Peyer's patch (tissue), 4 donors: ENCODE measurements around the gene EFNA1.

ENCODE experiments used
- POLR2A ChIP-seq, 2 donors: fragments of 450-650 bp; IDR thresholded peaks; one replicate each; pipeline ENCODE4 v1.5.1; 2017; ENCODE audit warnings: antibody characterized with exemption in 2 of 2, mild to moderate bottlenecking in 2 of 2, moderate library complexity in 2 of 2
- TF ChIP-seq, protein P1 (sequence below), 6 experiments: fragments of 450-650 bp in 4 of 6; fragments of 200-600 bp in 2 of 6; sonication (generic) in 1 of 6; IDR thresholded peaks; one replicate each; pipeline ENCODE4 v1.5.1; 2017 to 2019; ENCODE audit warnings: antibody characterized with exemption in 6 of 6, mild to moderate bottlenecking in 3 of 6, moderate library complexity in 1 of 6

DNA sequence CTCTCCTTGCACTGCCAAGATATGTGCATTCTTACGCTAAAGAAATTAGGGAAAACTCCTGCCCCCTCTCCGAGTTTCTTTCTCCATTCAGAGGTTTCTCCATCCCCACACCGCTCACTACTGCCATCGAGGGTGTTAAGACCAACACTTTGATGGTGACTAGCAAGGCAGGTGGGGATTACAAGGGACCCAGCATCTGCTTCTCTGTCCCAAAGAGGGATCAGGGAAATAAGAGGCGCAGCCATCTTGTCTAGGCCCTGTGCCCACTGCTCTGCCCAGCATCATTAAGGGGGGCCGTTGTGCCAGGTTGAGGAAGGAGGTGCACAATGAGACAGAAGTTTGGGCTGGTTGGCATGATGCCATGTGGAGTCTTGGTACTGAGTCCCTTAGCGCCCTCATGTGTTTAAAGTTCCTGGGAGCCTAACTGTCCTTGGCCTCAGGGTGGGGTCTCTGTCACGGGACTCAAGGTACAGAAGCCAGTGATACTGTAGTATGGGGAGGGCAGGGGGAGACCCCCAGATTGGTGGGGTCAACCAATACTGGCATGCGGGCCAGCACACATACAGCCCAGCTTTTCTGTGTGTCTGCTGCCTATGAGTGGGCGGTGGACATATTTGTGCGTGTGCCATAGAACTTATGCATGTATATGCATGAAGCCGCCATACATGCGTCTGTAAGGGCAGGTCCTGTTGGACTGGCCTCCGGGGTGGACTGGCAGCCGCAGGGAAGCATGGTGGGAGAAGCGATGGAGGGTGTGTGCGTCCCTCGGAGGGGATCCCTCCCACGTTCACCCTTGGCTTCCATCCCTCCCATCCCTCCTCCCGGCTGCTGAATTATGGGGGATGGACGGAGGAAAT, 43.6 kb upstream of the EFNA1 start:
- TF ChIP-seq, protein P1, sequence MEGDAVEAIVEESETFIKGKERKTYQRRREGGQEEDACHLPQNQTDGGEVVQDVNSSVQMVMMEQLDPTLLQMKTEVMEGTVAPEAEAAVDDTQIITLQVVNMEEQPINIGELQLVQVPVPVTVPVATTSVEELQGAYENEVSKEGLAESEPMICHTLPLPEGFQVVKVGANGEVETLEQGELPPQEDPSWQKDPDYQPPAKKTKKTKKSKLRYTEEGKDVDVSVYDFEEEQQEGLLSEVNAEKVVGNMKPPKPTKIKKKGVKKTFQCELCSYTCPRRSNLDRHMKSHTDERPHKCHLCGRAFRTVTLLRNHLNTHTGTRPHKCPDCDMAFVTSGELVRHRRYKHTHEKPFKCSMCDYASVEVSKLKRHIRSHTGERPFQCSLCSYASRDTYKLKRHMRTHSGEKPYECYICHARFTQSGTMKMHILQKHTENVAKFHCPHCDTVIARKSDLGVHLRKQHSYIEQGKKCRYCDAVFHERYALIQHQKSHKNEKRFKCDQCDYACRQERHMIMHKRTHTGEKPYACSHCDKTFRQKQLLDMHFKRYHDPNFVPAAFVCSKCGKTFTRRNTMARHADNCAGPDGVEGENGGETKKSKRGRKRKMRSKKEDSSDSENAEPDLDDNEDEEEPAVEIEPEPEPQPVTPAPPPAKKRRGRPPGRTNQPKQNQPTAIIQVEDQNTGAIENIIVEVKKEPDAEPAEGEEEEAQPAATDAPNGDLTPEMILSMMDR (IDR thresholded peaks at IDR 0.05) = peak in 1 of 6 experiments; percentile 15
- TF ChIP-seq POLR2A (IDR thresholded peaks at IDR 0.05) = no peak
